GM12878 (cell line): ENCODE data around the gene ZBTB3.

ENCODE experiments used
- ATF7 ChIP-seq: fragments of 450-650 bp; IDR thresholded peaks from 2 replicates; pipeline ENCODE4 v1.6.1; 2016; ENCODE audit warnings: low read depth, mild to moderate bottlenecking
- CBX5 ChIP-seq: sonication (generic); IDR thresholded peaks from 2 replicates; pipeline ENCODE4 v1.6.1; 2016; ENCODE audit warnings: low read depth, moderate library complexity, mild to moderate bottlenecking, inconsistent platforms
- CREB1 ChIP-seq: IDR thresholded peaks from 2 replicates; pipeline ENCODE4 v1.6.1; 2012; ENCODE audit warnings: low read depth, mild to moderate bottlenecking, inconsistent platforms
- ESRRA ChIP-seq: IDR thresholded peaks from 2 replicates; pipeline ENCODE4 v1.6.1; 2012; ENCODE audit warnings: mild to moderate bottlenecking, low read length, improper control_type of control experiment
- EZH2 ChIP-seq: IDR thresholded peaks from 2 replicates; pipeline ENCODE4 v1.6.1; 2012; ENCODE audit warnings: low read depth, mild to moderate bottlenecking, control low read depth, inconsistent platforms, low read length, borderline replicate concordance; ENCODE audit not compliant: control insufficient read depth
- GATAD2B ChIP-seq: fragments of 450-650 bp; conservative IDR thresholded peaks from 2 replicates; pipeline ENCODE4 v1.6.1; 2017; ENCODE audit warnings: low read depth, mild to moderate bottlenecking, moderate library complexity
- POLR2A ChIP-seq: IDR thresholded peaks from 2 replicates; pipeline ENCODE4 v1.6.1; 2011; ENCODE audit warnings: low read depth, mild to moderate bottlenecking, low read length
- RAD21 ChIP-seq: IDR thresholded peaks from 2 replicates; pipeline ENCODE4 v1.6.1; 2011; ENCODE audit warnings: mild to moderate bottlenecking, low read depth, low read length, moderate library complexity; ENCODE audit not compliant: insufficient read depth
- SP1 ChIP-seq: IDR thresholded peaks from one replicate; pipeline ENCODE4 v1.6.1; 2011; ENCODE audit warnings: low read depth, low read length
- STAT1 ChIP-seq: fragments of 450-650 bp; conservative IDR thresholded peaks from 2 replicates; pipeline ENCODE4 v1.6.1; 2014; ENCODE audit warnings: antibody characterized with exemption, mild to moderate bottlenecking
- TARDBP ChIP-seq: IDR thresholded peaks from 2 replicates; pipeline ENCODE4 v1.6.1; 2016; ENCODE audit warnings: borderline replicate concordance
- USF2 ChIP-seq: IDR thresholded peaks from 2 replicates; pipeline ENCODE4 v1.6.1; 2011; ENCODE audit warnings: low read depth, low read length, improper control_type of control experiment, borderline replicate concordance
- TF ChIP-seq, protein P1 (sequence below), 3 experiments: IDR thresholded peaks in 2 of 3; conservative IDR thresholded peaks in 1 of 3; 2 replicates each; pipeline ENCODE4 v1.5.1; 2011; ENCODE audit warnings: low read depth in 3 of 3, low read length in 3 of 3, mild to moderate bottlenecking in 3 of 3, control low read depth in 2 of 3, moderate library complexity in 2 of 3, inconsistent platforms in 1 of 3, mixed read lengths in 1 of 3; ENCODE audit not compliant: control insufficient read depth in 2 of 3, insufficient read depth in 1 of 3; ENCODE audit errors: extremely low read depth in 1 of 3
- TF ChIP-seq, protein P2 (sequence below): fragments of 450-650 bp; IDR thresholded peaks from 2 replicates; pipeline ENCODE4 v1.6.1; 2014; ENCODE audit warnings: mild to moderate bottlenecking

GRCh38 chr11:62709247-62710000 is 44.5 kb downstream of the ZBTB3 start:
- peak; percentile 72 for TF ChIP-seq POLR2A
- TF ChIP-seq TARDBP: peak; percentile 83; the same call in 1 of the 2 replicates
- TF ChIP-seq SP1: peak; percentile 64
- TF ChIP-seq, protein P1, sequence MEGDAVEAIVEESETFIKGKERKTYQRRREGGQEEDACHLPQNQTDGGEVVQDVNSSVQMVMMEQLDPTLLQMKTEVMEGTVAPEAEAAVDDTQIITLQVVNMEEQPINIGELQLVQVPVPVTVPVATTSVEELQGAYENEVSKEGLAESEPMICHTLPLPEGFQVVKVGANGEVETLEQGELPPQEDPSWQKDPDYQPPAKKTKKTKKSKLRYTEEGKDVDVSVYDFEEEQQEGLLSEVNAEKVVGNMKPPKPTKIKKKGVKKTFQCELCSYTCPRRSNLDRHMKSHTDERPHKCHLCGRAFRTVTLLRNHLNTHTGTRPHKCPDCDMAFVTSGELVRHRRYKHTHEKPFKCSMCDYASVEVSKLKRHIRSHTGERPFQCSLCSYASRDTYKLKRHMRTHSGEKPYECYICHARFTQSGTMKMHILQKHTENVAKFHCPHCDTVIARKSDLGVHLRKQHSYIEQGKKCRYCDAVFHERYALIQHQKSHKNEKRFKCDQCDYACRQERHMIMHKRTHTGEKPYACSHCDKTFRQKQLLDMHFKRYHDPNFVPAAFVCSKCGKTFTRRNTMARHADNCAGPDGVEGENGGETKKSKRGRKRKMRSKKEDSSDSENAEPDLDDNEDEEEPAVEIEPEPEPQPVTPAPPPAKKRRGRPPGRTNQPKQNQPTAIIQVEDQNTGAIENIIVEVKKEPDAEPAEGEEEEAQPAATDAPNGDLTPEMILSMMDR (IDR thresholded peaks at IDR 0.05 in 2 of 3, conservative IDR thresholded peaks at IDR 0.05 in 1 of 3; ENCODE audit: control insufficient read depth in 2 of 3, extremely low read depth in 1 of 3, insufficient read depth in 1 of 3, low read depth in 3 of 3, low read length in 3 of 3): no peak
- no peak for TF ChIP-seq RAD21
- TF ChIP-seq GATAD2B: 0 out of 2 replicates have a peak, but pooled peaks have one; percentile 43
- TF ChIP-seq EZH2: no peak
- 0 out of 2 replicates have a peak, but pooled peaks have one; percentile 27 for TF ChIP-seq CBX5
- TF ChIP-seq ESRRA: peak; percentile 93; the same call in 1 of the 2 replicates
- peak; percentile 24; the same call in 1 of the 2 replicates for TF ChIP-seq ATF7
- peak; percentile 79 for TF ChIP-seq CREB1
- 0 out of 2 replicates have a peak, but pooled peaks have one; percentile 89 for TF ChIP-seq STAT1
- no peak for TF ChIP-seq USF2
- TF ChIP-seq, protein P2, sequence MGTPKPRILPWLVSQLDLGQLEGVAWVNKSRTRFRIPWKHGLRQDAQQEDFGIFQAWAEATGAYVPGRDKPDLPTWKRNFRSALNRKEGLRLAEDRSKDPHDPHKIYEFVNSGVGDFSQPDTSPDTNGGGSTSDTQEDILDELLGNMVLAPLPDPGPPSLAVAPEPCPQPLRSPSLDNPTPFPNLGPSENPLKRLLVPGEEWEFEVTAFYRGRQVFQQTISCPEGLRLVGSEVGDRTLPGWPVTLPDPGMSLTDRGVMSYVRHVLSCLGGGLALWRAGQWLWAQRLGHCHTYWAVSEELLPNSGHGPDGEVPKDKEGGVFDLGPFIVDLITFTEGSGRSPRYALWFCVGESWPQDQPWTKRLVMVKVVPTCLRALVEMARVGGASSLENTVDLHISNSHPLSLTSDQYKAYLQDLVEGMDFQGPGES: peak; percentile 51; the same call in 1 of the 2 replicates
